Urothelium cell line (cell line): ENCODE data around the gene GKAP1.
"Not testable (repeated sequence)": the region's sequence is repeated elsewhere in the genome, so short reads cannot be mapped to it uniquely, and the experiment has no call there.

Source experiments
- DNase-seq: peaks from one replicate; pipeline ENCODE4 v3.0.0; 2011; ENCODE audit warnings: low spot score, mixed read lengths
- FAIRE-seq: peaks from 2 replicates; lab custom pipeline; 2011; peaks lifted over from hg19 to GRCh38; lab: Jason Lieb, UNC

The GKAP1 gene

DNA sequence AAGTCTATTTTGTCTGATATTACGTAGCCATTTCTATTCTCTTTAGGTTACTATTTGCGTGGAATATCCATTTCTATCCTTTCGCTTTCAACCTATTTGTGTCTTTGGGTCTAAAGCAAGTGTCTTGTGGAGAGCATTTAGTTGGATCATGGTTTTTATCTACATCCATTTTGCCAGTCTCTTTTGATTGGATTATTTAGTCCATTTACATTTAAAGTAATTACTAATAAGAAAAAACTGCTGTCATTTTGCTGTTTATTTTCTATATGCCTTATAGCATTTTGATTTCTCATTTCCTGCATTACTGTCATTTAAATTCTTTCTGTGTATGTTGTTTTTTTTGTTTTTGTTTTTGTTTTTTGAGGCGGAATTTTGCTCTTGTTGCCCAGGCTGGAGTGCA lies 83.8 kb downstream of the GKAP1 start:
- no peak for FAIRE-seq
- no peak for DNase-seq

DNA sequence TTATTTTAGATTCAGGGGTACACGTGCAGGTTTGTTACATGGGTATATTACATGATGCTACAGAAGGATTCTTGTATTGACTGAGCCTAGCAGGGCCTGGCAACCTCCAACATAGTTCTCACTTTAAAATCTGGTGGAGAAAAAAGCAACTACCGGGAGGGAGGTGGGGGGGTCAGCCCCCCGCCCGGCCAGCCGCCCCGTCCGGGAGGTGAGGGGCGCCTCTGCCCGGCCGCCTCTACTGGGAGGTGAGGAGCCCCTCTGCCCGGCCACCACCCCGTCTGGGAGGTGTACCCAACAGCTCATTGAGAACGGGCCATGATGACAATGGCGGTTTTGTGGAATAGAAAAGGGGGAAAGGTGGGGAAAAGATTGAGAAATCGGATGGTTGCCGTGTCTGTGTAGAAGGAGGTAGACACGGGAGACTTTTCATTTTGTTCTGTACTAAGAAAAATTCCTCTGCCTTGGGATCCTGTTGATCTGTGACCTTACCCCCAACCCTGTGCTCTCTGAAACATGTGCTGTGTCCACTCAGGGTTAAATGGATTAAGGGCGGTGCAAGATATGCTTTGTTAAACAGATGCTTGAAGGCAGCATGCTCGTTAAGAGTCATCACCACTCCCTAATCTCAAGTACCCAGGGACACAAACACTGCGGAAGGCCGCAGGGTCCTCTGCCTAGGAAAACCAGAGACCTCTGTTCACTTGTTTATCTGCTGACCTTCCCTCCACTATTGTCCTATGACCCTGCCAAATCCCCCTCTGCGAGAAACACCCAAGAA lies 88.8 kb downstream of the GKAP1 start:
- not testable (repeated sequence) for DNase-seq, FAIRE-seq

DNA sequence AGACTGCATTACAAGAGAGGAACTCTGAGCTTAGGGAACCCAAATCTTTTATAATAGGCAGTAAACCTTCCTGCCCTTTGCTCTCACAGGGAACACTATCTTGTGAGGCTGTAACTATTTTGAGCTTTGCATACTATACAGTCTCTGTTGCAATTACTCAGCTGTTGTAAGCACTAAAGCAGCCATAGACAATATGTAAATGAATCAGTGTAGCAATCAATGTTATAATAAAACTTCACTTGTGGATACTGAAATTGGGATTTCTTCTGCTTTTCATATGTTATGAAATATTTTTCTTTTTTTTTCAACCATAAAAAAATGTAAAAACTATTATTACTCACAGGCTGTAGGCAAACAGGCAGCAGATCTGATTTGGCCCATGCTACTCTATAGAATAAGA lies 93.1 kb downstream of the GKAP1 start:
- FAIRE-seq (no peak), DNase-seq (no peak)

DNA sequence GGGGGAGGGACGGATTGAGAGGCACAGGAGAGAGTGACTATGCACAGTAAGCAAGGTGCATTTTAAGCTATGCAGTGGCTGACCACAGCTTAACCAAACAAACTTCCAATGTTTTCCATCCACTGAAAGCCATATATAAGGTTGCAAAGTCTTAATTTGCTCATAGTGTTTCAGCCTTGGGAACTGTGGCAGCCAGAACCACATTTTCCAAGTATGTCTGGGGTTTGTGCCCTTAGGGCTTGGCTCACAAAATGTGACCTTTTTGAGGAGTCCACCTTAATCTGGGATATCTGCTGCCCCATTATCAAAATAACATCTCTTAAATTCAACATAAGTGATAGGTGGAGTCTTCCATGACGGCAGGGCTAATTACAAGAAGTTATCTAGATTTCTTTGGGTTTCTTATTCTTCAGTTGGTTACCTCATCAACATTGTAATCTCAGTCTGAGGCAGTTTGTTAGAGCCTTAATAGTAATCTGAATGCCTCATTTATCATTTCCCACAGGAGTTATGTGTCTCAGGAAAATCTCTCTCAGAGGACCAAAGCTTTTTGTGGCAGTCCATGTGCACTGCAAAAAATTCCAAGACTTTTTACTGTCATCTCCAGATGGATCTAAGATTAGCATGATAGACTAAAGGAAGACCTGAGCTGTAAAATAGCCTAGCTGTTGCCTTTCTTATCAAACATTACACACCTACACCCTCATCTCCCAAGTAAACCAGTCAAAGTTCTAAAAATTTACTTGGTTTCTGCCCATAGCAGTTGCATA lies 94.7 kb downstream of the GKAP1 start:
- no peak for DNase-seq
- no peak for FAIRE-seq

DNA sequence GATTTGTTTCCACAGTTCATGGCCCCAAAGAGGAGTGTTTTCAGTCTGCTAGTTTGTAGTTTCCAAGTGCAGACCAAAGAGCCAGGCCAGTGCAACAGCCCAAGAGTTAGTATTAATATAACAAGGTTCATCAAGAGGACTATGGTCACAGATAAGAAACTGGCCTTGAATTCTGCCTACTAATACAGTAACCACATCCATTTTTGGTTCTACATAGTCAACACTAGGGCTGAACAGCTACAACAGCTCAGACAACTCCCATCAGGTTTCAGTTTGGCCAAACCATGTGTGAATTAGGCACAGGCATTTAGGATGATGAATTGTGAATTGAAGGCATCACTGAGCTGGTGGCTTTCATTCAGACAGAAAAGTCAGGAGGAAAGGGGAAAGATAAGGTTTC lies 96.1 kb downstream of the GKAP1 start:
- FAIRE-seq (no peak), DNase-seq (no peak)

DNA sequence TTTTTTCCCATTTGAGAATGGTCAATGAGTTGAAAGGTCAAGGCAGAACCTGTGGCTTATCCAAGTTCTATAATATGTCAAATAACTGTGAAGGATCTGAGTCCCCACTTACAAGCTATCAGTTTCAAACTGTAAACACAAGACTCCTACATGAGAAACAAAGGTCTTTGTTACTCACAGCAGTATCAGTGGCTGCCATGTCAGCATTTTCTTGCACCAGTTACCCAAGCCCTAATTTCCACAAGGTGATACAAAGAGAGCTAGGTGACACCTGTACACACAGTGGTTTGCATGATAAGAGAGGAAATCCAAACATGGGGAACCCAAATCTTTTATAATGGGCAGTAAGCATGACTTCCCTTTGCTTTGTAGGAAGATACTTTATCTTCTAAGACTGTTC lies 101.8 kb downstream of the GKAP1 start:
- FAIRE-seq (no peak), DNase-seq (no peak)

DNA sequence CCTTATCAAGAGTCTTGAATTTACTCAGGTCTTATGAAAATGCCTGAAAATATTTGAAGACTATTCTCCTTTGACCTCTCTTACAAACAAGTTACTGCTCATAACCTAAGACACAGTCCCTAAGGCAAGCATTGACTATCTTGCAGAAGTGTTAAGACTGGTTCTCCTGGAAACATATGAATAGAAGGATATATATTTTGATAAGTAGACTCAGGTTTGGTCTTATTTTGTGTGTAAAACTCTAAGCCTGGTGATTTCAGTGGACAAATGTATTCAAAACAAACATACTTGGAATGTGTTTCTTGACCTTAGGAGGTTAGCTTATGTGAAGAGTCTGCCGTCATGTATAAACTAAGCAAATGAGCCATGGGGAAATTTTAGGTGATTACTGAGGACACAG lies 102.3 kb downstream of the GKAP1 start:
- no peak for DNase-seq
- FAIRE-seq = no peak

DNA sequence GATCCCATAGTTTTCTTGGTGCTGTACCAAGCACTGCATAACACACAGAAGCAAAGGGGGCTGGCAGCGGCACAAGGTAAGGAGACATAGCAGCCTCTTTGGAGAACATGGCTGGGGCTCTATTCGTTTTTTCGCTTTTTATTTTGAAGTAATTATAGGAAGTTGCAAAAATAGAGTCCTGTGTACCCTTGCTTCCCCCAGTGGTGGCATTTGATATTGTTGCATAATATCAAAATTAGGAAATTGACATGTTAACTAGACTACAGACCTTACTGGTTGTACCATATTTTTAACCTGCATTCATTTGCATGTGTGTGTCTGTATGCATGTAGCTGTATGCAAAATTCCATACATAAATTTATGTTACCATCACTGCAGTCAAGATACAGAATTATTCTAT lies 103.2 kb downstream of the GKAP1 start:
- DNase-seq = peak; percentile 4
- no peak for FAIRE-seq

DNA sequence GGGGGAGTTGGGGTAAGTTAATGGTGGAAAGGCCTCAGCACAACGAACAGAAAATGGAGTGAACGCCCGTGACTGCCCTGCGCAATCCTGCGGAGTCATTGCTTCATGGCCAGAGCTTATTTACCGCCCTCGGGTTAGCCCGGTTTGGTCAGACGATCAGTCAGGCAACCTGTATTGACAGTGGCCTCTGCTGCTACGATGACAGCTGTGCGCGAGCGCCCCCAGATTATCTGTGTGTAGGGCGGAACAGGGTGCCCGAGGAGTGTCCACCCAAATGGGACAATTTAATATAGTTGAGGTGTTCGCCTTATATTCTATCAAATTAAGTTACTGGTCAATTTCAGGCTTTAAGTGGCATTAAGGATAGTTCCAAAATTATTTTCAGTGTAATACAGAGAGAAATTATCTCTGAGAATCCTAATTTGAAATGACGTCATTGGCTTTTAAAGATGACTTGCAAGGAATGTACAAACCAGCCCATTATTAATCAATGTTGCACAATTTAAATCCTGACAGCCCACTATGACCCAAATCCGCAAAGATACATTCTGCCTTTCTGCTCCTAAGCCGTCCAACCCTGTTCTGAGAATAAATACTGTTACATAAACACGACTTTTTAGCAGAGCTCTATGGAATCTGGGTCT lies 108.9 kb downstream of the GKAP1 start:
- DNase-seq (peak; percentile 58), FAIRE-seq (no peak)

DNA sequence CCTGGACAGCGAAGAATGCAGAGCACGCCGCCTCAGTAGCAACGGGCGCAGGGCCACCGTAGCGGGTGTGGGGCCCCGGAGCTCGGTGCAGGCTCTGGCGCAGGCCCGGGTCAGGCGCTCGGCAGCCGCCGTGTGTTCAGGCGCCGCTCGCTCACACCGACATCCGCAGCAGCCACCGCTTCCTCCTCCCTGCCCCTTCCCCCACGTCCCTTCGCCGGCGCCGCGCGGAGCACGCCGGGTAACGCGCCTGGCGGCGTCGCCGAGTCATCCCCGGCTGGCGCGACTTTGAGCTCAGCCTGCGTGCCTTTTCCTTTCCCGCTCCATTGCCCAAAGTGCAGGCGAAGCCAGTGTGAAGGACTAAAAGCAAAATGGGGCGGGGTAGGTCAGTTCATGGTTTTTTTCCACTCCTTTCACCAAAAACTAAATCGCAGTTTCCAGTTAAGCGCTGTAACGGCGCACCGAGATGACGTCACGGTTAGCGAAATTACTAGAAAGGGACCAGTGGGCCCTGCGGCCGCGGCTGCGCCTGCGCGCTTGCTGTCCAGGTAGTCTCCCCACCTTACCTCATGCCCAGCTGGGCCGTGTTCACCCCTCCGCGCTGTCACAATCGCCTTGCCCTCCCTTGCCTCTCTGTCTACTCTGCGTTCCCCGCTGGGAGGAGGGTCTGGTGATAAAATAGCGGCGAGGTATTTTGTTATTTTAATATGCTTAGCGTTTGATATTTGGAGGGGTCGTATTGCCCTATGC lies 109.6 kb downstream of the GKAP1 start, which contains the start of gene UBQLN1:
TSS of gene UBQLN1 (minus strand) at position 191 of the 747 bp plus-strand sequence. CDS start 279 bp downstream, outside the sequence.
- peak; percentile 95 for FAIRE-seq

DNA sequence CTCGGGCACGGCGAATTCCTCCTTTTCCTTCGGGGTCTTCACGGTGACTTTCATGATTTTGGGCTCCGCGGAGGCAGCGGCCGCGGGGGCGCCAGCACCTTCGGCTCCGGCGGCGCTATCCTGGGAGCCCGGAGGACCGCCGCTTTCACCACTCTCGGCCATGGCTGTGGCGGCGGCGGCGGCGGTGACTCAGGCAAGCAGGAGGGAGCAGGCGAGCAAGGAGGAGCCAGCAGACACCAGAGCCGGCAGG lies 110.1 kb downstream of the GKAP1 start:
- FAIRE-seq (no peak), DNase-seq (peak; percentile 85)

More for the DNA sequence above, 109.6 kb downstream of the GKAP1 start, which contains the start of gene UBQLN1:
- peak; percentile 96 for DNase-seq

DNA sequence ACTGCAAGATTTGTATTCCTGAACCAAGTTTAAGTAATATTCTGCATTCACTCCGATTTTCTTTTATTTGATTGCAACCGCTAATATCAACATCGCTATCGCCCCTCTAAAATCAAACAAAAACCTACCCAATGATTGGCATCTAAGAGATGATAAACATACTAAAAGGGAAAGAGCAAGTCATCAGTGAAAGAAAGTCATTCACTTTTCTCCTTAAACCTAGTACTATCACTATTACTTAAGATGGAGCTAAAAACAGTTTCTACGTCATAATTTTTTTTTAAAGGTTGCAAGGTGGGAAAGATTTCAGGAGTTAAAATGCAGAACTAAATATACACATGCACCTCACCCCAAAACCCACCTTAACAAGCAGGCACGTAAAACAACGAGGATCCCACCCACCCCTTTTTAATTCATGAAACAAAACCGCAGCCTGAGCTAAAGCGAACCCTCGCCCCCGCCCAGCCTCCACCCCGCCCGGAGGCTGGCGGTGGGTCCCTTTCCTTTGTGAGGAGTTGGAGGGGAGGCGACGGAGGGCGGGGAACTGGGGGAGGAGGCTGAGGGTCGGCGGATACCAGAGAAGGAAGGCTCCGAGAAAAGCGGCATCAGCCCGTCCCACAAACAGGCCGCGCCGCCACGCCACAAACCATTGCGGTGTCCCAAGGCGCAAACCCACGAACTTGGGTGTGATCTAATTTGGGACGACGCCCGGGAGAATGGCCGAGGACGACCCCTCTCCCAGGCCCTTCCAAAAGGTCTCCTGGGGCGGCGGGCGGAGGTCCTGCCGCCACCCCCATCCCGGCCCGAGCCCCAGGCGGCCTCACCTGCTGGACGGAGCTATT lies 110.7 kb downstream of the GKAP1 start:
- DNase-seq = peak; percentile 25
- FAIRE-seq = no peak

DNA sequence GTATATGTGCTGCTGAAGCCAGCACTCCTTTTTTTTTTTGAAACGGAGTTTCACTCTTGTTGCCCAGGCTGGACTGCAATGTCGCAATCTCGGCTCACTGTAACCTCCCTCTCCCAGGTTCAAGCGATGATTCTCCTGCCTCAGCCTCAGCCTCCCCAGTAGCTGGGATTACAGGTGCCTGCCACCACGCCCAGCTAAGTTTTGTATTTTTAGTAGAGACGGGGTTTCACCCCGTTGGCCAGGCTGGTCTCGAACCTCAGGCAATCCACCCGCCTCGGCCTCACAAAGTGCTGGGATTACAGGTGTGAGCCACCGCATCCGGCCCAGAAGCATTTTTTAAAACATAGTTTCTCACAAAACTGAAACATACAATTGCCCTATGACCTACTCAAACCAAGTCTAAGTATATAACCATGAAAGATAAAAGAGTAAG lies 112.3 kb downstream of the GKAP1 start:
- not testable (repeated sequence) for FAIRE-seq

DNA sequence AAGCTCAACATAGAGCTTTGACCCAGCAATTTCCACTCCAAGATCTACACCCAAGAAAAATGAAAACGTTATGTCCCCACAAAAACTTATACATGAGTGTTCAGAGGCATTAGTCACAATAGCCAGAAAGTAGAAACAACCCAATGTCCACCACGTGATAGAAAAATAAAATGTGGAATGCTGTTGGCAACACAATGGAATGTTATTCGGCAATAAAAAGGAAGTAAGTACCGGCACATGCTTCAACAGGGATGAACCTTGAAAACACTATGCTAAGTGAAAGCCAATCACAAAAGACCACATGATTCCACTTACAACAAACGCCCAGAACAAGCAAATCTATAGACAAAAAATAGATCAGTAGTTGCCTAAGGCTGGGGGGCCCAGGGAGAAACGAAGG lies 115.8 kb downstream of the GKAP1 start:
- DNase-seq (peak; percentile 20), FAIRE-seq (no peak)

More for the DNA sequence above, 112.3 kb downstream of the GKAP1 start:
- not testable (repeated sequence) for DNase-seq

DNA sequence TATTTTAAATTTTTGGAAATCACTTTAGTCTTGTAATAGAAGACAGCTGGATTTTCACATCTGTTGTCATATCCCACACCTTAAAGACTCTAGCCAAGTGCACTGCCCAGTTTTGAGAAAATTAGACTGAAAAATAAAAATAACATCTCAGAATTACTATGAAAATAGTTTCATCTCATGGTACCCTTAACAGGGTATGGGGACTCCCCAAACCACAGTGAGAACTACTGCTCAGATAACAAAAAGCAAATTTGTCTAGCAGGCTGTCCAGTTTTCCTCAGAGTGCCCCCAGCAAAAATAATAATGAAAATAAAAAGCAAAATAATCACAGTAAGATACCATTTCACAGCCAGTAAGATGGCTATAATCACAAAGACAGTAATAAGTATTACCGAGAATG lies 116.3 kb downstream of the GKAP1 start:
- DNase-seq (no peak), FAIRE-seq (no peak)

DNA sequence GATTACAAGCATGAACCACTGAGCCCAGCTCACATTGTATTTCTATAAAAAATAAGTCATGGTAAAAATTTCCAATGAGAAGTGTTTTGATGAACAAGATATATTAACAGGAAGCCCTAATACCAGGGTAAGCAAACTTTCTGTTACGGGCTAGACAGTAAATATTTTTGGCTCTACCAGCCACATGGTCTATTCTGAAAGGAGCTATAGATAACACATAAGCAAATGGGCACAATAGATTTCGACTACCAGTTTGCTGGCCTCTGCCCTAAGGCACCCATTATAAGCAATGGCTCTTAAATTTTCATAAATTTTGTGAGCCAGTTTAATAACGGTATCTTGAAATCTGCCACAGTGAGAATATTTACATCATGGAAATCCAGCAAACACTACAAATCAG lies 118.0 kb downstream of the GKAP1 start:
- FAIRE-seq = no peak
- no peak for DNase-seq

DNA sequence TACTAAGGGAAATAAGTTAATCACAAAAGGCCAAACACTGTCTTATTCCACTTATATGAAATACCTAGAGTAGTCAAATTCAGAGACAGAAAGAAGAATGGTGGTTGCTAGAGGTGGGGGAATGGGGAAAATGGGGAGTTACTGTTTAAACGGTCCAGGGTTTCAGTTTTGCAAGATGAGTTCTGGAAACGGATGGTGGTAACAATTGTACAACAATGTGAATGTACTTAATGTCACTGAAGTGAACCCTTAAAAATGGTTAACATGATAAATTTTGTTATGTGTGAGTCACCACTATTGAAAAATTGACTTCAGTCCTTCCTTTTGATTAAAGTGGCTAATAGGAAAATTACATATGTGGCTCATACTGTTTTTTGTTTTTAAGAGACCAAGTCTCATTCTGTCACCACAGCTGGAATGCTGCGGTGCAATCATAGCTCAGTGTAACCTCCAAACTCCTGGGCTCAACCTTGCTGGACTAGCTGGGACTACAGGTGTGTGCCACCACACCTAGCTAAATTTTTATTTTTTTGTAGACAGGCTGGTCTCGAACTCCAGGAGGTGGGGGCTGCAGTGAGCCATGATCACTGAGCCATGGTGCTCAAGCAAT lies 118.5 kb downstream of the GKAP1 start:
- FAIRE-seq = no peak
- DNase-seq = no peak

DNA sequence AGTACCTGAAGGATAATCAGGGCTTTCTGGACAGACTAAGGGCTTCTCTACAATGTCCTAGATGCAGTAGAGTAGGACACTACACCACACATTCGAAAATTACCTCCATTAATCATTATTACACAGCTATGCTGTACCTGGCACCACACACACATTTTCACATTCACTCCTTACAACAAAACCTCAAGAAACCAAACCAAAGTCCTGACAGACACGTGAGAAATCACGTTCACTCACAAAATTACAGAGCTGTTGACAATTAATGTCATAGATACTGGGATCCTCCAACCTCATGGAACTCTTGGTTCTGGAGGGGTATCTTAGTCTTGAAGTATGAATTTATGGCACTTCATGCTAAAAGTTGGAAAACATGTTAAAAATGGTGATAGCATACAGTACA lies 126.1 kb downstream of the GKAP1 start:
- FAIRE-seq (no peak), DNase-seq (no peak)
